Transverse colon (tissue), 4 donors: ENCODE results near the gene ERFE. TPM values are rescaled to one million over a fixed set of nuclear protein-coding genes. Genes with fewer than 3 reads are reported as not detected.

Experiments
- DNase-seq: peaks from one replicate; pipeline ENCODE4 v3.0.0-alpha.2; 2019
- H3K27ac ChIP-seq, 4 donors: fragments of 200-600 bp; sonication (generic); 2 replicates each; pipeline ENCODE4 v1.5.1; 2016 to 2018; ENCODE audit warnings: inconsistent platforms in 4 of 4
- H3K27me3 ChIP-seq: fragments of 200-600 bp; sonication (generic); 2 replicates; pipeline ENCODE4 v1.5.1; 2017; ENCODE audit warnings: inconsistent platforms
- H3K36me3 ChIP-seq, 4 donors: fragments of 200-600 bp; sonication (generic); 2 replicates each; pipeline ENCODE4 v1.5.1; 2017 to 2019; ENCODE audit warnings: inconsistent platforms in 4 of 4
- H3K4me1 ChIP-seq, 4 donors: fragments of 200-600 bp; sonication (generic); 2 replicates each; pipeline ENCODE4 v1.5.1; 2017 to 2020; ENCODE audit warnings: inconsistent platforms in 4 of 4
- H3K4me3 ChIP-seq, 4 donors: fragments of 200-600 bp; sonication (generic); 1 replicate in 1 of 4; 2 replicates in 3 of 4; pipeline versions ENCODE4 v1.5.1 to v1.6.1; 2017 to 2019; ENCODE audit warnings: inconsistent platforms in 4 of 4
- H3K9me3 ChIP-seq, 2 donors: fragments of 200-600 bp; sonication (generic); 2 replicates each; pipeline ENCODE4 v1.5.1; 2017 to 2019; ENCODE audit warnings: inconsistent platforms in 2 of 2
- CTCF ChIP-seq, 5 experiments: fragments of 200-600 bp in 3 of 5; fragments of 450-650 bp in 2 of 5; sonication (generic) in 3 of 5; IDR thresholded peaks; 1 replicate in 2 of 5; 2 replicates in 3 of 5; pipeline ENCODE4 v1.5.1; 2016 to 2017; ENCODE audit warnings: antibody characterized with exemption in 5 of 5, inconsistent platforms in 3 of 5, mild to moderate bottlenecking in 2 of 5, moderate library complexity in 1 of 5
- EP300 ChIP-seq: sonication (generic); formaldehyde crosslinking; IDR thresholded peaks from one replicate; pipeline ENCODE4 v1.6.1; 2017; ENCODE audit warnings: antibody characterized with exemption, low read depth
- POLR2A ChIP-seq: fragments of 450-650 bp; IDR thresholded peaks from one replicate; pipeline ENCODE4 v1.6.1; 2016; ENCODE audit warnings: antibody characterized with exemption, mild to moderate bottlenecking, moderate library complexity
- POLR2AphosphoS5 ChIP-seq, 3 donors: sonication (generic); formaldehyde crosslinking; IDR thresholded peaks; one replicate each; pipeline ENCODE4 v1.6.1; 2016; ENCODE audit warnings: antibody characterized with exemption in 3 of 3
- WGBS, 2 donors: methylation state at CpG; one replicate each; pipeline ENCODE4 v1.1.5; 2018; ENCODE audit warnings: low coverage in 1 of 2; 5-methylcytosine and 5-hydroxymethylcytosine counted together
- in situ Hi-C, 4 donors: fragments of 200-750 bp; cut with MboI; loops; one replicate each; pipeline versions ENCODE4 v1.15.0 to v1.15.1; 2017; ENCODE audit warnings: low sequenced_read_pairs in 3 of 4, low pct_ligation_motif_present in 1 of 4, low pct_unique_long_range_greater_than_20kb in 1 of 4
- intact Hi-C: fragments of 100-400 bp; cut with DNase I; formaldehyde crosslinking; loops from one replicate; pipeline ENCODE4 v1.15.1; 2023; ENCODE audit warnings: low total_unique reads
- total RNA-seq, 4 donors: library from RNA; depleted of rRNA; stranded (reverse); fragments of >200 nt; gene quantifications; one replicate each; pipeline ENCODE4 v1.1.0, GENCODE V29; 2016

ERFE gene
- total RNA-seq, 4 donors from 2014 or later, result 0.41 TPM; not detected in 3

- Histone ChIP-seq H3K27me3 (peaks cover 61% of the 10 kb centered on the region), H3K36me3 (no peaks in the 10 kb centered on the region), H3K4me1 (peaks cover 12 to 26% (median 20%) of the 10 kb centered on the region in 4 donors), H3K9me3 (no peaks in the 10 kb centered on the region), H3K27ac (no peak overlapping the region), H3K4me3 (no peak overlapping the region)
- TF ChIP-seq POLR2AphosphoS5 (IDR thresholded peaks at IDR 0.05) (no peak), CTCF (IDR thresholded peaks at IDR 0.05) (no peak), EP300 (no peak), POLR2A (no peak)
- in situ Hi-C loops, result no loop called here
- no peak for DNase-seq
- intact Hi-C loops, result loop anchor here (1.0 kb wide), 1 partner anchor 101 kb away; no protein-coding TSS in a partner anchor
- WGBS, 2 donors, result 86% methylated on average over 21 of the region's 21 CpGs; no CpG with 5 or more reads in 1 of the 2 donors
These were observed 2.7 kb downstream of the ERFE start for GRCh38 chr2:238161291-238162051.

- intact Hi-C loops, result loop anchor here (1.0 kb wide), 1 partner anchor 100 kb away; no protein-coding TSS in a partner anchor
- in situ Hi-C loops, result no loop called here
- TF ChIP-seq CTCF (IDR thresholded peaks at IDR 0.05) (no peak), POLR2A (no peak), POLR2AphosphoS5 (IDR thresholded peaks at IDR 0.05) (no peak), EP300 (no peak)
These were observed 3.6 kb downstream of the ERFE start for GRCh38 chr2:238162251-238162845.

GRCh38 chr2:238162846-238163441, 4.2 kb downstream of the ERFE start:
- Histone ChIP-seq H3K27me3 (peaks cover 59% of the 10 kb centered on the region), H3K4me3 (no peak overlapping the region), H3K36me3 (no peaks in the 10 kb centered on the region), H3K9me3 (no peaks in the 10 kb centered on the region), H3K4me1 (peaks cover 11 to 26% (median 19%) of the 10 kb centered on the region in 4 donors), H3K27ac (no peak overlapping the region)
- DNase-seq, result no peak
- no peak for TF ChIP-seq POLR2AphosphoS5 (IDR thresholded peaks at IDR 0.05)
- no peak for TF ChIP-seq POLR2A
- no peak for TF ChIP-seq EP300
- TF ChIP-seq CTCF (IDR thresholded peaks at IDR 0.05), result no peak
- intact Hi-C loops (loop anchor here (1.0 kb wide), 1 partner anchor 99 kb away; no protein-coding TSS in a partner anchor), in situ Hi-C loops (no loop called here)
- 40% methylated on average over 1 to 8 of the region's 15 CpGs for WGBS, 2 donors

More at GRCh38 chr2:238162251-238162845, 3.6 kb downstream of the ERFE start:
- 76% methylated on average over 13 of the region's 14 CpGs; no CpG with 5 or more reads in 1 of the 2 donors for WGBS, 2 donors
- Histone ChIP-seq H3K4me1 (peaks cover 12 to 26% (median 20%) of the 10 kb centered on the region in 4 donors), H3K27ac (no peak overlapping the region), H3K27me3 (peaks cover 61% of the 10 kb centered on the region), H3K4me3 (no peak overlapping the region), H3K36me3 (no peaks in the 10 kb centered on the region), H3K9me3 (no peaks in the 10 kb centered on the region)
- DNase-seq, result no peak
